ENCODE results near the gene SMCP.

DNA sequence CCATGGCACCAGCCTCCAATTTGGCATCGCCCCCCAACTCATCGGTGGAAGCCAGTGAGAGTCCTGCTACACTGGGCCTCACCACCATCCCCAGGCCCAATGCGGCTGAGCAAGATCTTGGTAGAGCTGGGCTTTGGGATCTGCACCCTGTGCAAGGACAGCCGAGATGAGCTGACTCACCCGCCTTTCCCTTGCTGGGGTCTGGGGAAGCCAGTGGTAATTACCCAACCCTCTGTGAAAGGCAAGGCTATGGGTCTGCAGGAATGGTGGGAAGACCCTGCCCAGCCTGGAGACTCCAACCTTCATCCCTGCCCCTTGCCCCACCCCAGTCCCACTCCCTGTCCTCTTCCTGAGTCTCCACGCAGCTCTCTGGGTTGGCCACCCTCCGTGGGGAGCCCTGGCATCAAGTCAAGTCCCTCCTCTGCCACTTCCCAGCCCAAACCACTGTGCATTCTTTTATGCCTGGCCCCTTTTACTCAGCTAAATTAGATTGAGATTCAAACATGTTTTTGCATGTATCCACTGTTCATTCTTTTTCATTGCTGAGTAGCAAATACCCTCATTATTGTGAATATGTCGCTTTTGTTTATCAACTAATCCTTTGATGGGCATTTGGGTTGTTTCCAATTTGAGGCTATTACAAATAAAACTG lies 8.8 kb downstream of the SMCP start:
- TF ChIP-seq, protein P1, sequence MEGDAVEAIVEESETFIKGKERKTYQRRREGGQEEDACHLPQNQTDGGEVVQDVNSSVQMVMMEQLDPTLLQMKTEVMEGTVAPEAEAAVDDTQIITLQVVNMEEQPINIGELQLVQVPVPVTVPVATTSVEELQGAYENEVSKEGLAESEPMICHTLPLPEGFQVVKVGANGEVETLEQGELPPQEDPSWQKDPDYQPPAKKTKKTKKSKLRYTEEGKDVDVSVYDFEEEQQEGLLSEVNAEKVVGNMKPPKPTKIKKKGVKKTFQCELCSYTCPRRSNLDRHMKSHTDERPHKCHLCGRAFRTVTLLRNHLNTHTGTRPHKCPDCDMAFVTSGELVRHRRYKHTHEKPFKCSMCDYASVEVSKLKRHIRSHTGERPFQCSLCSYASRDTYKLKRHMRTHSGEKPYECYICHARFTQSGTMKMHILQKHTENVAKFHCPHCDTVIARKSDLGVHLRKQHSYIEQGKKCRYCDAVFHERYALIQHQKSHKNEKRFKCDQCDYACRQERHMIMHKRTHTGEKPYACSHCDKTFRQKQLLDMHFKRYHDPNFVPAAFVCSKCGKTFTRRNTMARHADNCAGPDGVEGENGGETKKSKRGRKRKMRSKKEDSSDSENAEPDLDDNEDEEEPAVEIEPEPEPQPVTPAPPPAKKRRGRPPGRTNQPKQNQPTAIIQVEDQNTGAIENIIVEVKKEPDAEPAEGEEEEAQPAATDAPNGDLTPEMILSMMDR (conservative IDR thresholded peaks at IDR 0.05; ENCODE audit: low read depth, low read length) = no peak
- TF ChIP-seq EZH2 (IDR thresholded peaks at IDR 0.05; ENCODE audit: low read length, unreplicated experiment) = no peak
- TF ChIP-seq EZH2phosphoT487 (IDR thresholded peaks at IDR 0.05; ENCODE audit: borderline replicate concordance, low read length) = no peak

Measured in PC-3 (cell line).